ENCODE measurements around the gene LYRM4. TPM values are rescaled to one million over a fixed set of nuclear protein-coding genes. Genes with fewer than 3 reads are reported as not detected.

Gene LYRM4
- total RNA-seq, 2 donors from 2014 or later: 16.3 to 23.9 TPM

DNA sequence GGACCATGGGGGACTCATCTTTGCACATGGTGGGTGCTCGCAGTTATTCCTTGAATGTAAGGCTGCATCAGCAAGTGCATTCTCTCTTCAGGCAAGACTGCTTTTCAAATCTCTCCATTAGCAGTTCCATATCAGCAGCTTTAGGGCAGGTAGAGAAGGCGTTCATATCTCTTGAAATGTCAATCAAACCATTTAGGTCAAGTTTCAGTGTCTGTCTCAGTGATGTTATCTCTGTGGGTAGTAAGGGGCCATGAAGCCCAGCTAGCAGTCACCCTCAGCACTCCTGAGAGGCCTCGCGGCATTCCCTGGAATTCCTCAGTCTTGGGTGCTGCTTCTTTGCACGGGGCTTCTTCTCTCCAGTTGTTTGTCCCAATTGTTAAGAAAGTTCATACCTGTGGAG lies 24.8 kb upstream of the LYRM4 start:
- no peak for DNase-seq (ENCODE audit: low spot score)
- intact Hi-C loops (cut with DNase I): no loop called here

DNA sequence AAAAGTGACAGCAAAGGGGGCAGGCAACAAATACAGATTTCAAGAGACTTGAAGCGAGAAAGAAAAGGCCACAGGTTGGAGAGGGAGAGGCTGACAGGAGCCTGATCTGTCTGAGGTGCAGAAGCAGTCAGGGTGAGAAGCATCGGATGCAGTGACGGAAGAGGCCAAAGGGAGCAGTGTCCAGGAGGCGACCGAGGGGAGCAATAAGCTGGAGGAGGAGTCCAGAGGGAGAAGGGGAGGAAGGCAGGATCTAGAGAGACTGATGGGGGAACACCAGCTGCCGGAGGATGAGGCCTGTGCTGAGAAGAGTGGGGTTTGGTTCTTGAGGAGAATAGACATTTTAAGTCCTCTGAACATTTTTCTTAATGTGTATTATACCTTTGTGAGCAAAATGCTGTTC lies 24.3 kb upstream of the LYRM4 start:
- intact Hi-C loops (cut with DNase I): no loop called here

DNA sequence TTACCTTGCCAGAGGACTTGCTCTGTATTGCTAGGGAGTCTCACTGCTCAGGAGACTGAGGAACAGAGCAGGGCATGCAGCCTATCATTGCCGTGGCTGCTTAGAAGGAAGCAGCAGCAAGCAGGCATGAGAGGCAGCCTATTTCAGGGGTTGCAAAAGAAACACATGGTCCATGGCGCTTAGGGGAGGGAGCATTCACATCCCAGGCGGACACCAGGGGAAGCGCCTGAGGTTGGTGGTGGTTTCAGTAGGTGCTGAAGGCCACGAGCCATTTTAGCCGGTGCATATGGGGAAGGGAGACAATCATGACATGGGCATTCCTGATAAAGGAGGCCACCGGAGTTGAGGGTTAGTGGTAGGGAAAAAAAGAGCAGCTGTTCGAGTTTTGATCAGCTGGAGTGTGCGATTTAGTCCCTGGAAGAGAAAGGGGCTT lies 21.5 kb upstream of the LYRM4 start:
- intact Hi-C loops (cut with DNase I): no loop called here

More for the DNA sequence above, 24.3 kb upstream of the LYRM4 start:
- no peak for DNase-seq (ENCODE audit: low spot score)

DNA sequence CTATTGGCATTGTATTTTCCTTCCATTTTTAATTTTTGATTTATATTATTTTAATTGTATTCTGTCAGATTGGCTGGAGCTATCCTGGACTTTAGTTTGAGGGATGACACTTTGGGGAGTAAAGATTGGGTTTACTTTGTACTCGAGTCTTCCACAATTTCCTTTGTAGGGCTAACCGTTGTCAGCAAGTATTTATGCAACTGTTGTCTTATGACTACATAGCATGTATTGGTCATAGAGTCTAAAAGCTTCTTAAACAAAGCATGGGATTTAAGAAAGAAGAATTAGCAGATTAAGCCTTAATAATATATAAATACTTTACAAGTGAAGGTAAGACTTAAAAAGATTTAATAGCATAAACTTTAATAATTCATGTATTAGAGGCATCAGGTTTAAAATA lies 20.2 kb upstream of the LYRM4 start:
- no peak for DNase-seq (ENCODE audit: low spot score)
- intact Hi-C loops (cut with DNase I): no loop called here

More for the DNA sequence above, 21.5 kb upstream of the LYRM4 start:
- DNase-seq (ENCODE audit: low spot score): no peak

DNA sequence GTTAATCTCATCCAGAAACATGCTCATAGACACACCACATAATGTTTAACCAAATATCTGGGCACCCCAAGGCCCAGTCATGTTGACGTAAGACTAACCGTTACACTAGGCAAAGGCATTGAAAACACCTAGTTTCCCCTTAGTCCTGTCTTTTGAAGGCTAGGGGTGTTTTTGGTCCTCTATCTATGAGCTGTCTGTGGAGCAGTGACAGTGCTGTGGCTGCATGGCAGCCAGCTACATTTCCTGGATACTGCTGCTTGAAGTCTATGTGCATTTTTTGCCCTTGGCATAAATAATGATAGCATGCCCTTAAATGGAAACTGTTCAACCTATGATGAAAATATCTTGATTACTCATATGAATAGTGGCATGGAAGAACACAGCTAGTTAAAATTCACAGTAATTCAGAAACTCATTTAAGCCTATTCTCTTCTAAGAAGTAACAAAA lies 19.2 kb upstream of the LYRM4 start:
- no peak for DNase-seq (ENCODE audit: low spot score)
- intact Hi-C loops (cut with DNase I): no loop called here

DNA sequence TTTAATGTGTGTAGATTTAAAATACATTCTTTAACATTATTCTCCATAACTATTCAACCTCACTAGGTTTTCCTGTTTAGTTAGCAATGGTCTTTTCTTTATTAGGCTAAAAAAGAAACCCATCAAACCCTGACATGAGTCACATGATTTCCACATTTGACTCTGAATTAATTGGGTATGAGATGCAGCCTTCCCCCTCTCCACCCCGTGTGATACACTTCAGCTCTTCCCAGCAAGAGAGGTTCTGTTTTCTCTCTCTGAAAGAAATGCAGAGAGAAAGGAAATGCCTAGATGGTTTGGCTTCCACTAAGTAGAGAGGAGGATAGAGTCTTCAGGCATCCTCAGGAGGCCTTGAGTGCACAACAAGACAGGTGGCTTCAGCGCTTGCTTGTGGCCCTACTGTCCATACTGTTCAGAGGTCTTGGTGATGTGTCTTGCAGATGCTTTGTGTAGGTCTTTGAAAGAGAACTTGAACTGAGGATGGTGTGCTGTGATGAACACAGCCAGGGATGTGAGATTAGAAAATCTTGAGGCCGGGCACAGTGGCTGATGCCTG lies 17.9 kb upstream of the LYRM4 start:
- intact Hi-C loops (cut with DNase I): no loop called here
- no peak for DNase-seq (ENCODE audit: low spot score)

DNA sequence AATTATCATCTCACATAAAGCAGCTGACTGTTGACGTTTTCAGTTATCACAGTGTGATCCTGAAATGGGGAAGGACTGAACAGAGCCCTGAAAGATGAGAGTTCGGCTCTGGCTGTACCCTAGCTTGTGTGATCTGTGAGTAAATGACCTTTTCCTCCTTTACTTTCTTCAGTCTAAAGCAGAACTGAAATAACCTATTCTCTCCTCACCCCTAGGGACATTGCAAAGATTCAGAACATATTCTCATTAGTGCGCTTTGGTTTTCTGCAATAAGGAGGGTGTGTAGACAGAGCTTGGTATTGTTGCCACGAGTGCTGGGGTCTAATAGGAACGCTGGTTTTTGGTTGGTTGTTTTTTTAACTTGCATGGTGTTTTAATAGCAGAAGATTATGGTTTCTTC lies 17.3 kb upstream of the LYRM4 start:
- intact Hi-C loops (cut with DNase I): no loop called here
- no peak for DNase-seq (ENCODE audit: low spot score)

DNA sequence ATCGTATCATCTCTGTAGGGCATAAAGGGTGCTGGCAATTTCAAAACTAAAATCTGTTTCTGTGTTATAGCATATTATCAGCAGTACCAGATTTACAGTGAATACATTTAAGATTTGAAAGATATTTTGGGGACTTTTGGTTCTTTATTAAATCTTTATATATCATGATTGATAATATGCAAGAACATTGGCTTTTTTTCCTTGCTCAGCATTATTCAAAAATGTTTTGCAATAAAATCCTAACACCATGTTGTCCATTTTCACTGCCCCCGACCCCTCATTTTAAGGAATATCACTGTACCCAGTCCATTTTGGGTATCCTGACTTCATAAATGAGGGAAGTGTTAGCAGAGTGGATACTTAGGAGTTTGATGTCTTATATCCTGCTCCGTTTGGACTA lies 16.8 kb upstream of the LYRM4 start:
- intact Hi-C loops (cut with DNase I): no loop called here
- no peak for DNase-seq (ENCODE audit: low spot score)

DNA sequence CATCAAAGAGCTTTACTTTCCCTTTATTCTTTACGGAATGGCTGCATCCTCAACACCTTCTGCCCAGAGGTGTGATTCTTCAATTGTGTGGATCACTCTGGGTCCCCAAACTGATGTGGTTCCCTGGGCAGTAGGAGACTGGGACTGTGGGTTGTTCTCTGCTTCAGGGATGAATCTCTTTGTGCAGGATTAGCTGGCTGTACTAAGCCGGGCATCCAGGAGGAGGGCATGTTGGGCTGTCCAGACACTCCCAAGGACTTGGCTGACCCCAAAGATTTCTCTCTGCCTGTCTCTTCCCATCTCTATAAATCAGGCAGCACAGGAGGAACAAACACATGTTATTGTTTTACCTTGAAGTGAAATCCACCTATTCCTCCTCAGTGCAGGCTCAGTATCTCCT lies 15.8 kb upstream of the LYRM4 start:
- DNase-seq (ENCODE audit: low spot score): no peak
- intact Hi-C loops (cut with DNase I): no loop called here

DNA sequence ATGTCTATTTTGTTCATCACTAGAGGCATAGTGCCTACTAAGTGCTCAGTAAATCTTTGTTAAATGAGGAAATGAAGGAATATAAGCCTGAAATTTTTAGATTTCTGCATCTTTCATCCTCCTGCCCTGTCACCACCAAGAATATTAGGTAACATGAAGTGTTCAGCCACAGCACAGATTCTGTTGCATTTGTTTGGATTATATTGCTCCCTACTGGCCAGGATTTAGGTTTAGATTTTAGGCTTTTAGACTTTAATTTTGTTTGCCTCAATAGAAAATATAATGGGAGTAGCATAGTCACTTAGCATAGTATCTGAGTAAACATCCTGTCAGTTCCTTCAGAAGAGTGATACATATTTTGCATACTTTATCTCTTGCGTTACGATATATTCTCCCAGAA lies 14.7 kb upstream of the LYRM4 start:
- no peak for DNase-seq (ENCODE audit: low spot score)
- intact Hi-C loops (cut with DNase I): no loop called here

DNA sequence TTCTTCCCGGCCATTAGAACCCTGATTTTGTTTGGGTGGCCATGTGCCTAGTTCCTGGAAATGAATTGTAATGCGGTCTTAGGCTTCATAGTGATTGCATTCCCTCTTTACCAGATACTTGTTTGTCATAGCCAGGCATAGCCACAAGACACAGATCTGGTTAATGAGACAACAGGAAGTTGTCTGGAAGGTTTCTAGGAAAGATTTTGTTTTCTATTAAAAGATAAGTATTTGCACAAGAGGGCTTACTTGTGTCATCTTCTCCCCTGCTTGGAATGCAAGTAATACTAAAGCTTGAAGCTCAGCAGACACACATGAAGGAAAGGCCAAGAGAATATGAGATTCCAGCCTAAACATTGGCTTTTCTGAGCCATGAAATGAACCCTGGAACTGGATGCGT lies 13.5 kb upstream of the LYRM4 start:
- intact Hi-C loops (cut with DNase I): no loop called here
- no peak for DNase-seq (ENCODE audit: low spot score)

DNA sequence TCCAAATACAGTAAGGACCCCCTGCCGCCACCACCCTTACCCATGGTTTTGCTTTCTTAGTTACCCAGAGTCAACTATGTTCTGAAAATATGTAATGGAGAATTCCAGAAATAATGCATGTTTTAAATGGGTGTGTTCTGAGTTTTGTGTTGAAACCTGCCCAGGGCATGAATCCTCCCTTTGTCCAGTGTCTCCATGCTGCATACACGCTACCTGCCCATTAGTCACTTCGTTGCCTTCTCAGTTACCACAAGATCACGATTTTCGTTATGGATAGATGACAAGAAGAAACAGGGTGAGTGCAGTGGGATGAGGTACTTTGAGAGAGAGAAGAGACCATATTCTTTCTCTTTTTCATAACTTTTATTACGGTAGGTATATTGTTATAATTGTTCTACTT lies 11.2 kb upstream of the LYRM4 start:
- intact Hi-C loops (cut with DNase I): no loop called here
- no peak for DNase-seq (ENCODE audit: low spot score)

DNA sequence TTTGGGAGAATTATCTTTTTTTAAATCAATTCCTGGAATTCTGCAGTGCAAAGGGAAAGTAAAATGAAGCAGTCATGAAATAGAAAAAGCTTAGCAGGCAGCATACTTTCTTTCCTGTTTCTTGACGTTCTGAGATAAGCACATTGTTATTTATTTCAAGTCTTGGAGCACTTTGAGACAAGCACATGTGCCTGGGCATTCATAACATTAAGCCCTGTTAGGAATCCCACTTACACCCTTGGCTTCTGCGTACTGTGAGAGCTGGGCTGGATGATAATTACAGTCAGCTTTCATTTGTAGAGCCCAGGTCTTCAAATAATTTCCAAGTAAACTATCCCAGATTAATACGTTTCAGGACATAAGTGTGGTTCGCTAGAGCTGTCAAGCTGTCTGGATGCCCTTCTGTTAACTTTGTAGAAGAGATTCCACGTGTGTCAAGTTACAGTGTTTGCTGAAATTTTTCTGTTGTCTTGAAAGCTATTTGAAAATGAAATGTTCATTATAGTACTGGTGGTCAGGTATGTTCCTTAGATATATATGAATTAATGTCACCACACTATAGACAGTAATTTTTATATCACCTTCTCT lies 9.4 kb upstream of the LYRM4 start:
- DNase-seq (ENCODE audit: low spot score): no peak
- intact Hi-C loops (cut with DNase I): no loop called here

DNA sequence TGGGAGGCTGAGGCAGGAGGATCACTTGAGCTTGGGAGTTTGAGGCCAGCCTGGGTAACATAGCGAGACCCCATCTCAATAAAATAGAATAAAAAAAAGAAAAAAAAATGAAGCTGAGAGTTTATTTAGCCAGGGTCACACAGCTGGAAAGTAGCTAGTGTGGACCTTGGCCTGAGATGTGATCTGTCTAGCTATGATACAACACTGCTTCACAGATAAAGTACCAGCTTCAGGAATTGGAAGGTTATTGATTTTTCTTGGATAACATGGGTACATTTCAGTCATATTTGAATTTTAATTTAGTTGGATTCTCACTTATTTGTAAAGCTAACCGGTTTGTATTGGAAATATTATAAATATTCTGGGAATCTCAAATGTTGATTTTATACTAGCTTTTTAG lies 5.7 kb upstream of the LYRM4 start:
- intact Hi-C loops (cut with DNase I): loop anchor here in 1 of 2 donors (10.0 kb wide), 1 partner anchor 122 kb away; no protein-coding TSS in a partner anchor
- DNase-seq (ENCODE audit: low spot score): no peak

DNA sequence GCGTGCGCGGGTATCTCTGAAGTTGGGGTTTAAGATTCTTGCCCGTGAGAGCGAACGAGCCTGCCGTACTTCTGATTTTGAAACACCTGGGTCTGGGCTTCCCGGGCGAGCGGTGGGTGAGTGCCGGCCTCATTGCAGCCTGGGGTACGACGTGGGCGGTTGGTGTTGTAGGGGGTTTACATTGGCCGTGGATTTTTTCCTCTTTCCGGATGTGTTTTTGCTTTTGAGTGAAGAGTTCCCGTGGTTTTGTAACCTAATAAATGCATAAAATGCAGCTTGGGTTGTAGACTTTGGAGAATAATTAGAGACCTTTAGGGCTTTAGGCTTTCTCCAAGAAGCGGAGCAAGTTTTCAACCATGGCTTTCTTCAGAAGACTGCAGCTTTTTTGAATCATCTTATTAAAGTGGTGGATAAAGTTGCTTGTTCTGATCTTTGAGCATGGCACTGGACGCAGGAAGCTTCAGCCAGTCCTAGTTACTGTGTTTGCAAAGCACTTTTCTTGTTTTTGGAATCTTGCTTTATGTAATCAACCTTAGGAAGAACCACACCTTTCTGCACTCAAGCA lies 877 bp upstream of the LYRM4 start:
- no peak for DNase-seq (ENCODE audit: low spot score)
- intact Hi-C loops (cut with DNase I): loop anchor here in 1 of 2 donors (10.0 kb wide), 1 partner anchor 117 kb away; no protein-coding TSS in a partner anchor

DNA sequence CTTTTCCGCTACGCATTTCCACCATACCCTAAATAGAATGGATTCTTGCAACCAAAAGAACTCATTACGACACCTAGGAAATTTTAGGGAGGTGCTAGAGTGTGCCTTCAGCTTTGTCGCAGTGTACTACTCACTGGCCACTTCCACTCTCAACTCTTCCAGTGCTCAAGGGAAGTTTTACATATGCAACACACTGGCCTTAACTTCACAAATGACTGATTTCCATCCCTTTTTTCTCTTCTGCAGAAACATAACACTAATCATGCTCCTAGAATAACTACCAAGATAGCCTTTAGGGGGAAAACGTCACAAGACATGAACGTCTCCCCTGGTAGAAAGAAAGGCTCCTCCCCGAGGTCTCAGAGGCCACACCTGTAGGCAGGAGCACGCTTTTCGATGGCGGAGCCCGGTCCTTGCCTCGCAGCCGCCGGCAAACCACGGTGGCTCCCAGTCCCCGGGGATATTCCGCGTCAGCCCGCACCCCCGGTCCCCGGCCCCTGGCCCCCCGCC lies 584 bp downstream of the LYRM4 start:
- DNase-seq (ENCODE audit: low spot score): peak; percentile 84
- intact Hi-C loops (cut with DNase I): loop anchor here in 1 of 2 donors (10.0 kb wide), 1 partner anchor 115 kb away; no protein-coding TSS in a partner anchor

DNA sequence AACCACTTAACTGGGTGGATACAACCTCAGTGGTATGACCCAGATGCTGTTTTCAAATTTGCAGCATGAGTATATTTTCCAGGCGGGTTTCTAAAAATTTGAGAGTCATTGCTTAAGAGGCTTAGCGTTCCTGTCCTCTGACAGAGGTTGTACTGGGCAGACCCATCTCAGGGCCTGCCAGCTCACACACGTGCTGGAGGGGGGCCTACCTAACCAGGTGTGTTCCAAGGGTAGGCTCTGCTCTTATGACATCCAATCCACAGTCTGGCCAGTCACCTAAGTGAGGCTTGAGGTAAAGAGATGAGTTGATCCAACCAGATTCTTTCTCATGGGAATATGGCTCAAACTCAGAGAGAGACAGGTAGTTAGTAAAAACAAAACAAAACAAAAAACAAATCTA lies 1.3 kb downstream of the LYRM4 start:
- intact Hi-C loops (cut with DNase I): no loop called here
- no peak for DNase-seq (ENCODE audit: low spot score)

DNA sequence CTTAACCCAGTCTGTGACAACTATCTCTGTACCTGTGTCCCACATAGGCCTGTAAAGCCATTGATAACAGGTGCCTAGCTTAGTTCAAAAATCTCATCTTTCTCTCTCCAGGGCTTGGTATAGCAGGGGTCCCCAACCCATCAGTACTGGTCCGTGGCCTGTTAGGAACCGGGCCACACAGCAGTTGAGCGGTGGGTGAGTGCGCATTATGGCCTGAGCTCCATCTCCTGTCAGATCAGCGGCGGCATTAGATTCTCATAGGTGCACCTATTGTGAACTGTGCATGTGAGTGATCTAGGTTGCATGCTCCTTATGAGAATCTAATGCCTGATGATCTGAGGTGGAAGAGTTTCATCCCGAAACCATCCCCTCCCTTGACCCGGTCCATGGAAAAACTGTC lies 3.4 kb downstream of the LYRM4 start:
- intact Hi-C loops (cut with DNase I): no loop called here
- no peak for DNase-seq (ENCODE audit: low spot score)

DNA sequence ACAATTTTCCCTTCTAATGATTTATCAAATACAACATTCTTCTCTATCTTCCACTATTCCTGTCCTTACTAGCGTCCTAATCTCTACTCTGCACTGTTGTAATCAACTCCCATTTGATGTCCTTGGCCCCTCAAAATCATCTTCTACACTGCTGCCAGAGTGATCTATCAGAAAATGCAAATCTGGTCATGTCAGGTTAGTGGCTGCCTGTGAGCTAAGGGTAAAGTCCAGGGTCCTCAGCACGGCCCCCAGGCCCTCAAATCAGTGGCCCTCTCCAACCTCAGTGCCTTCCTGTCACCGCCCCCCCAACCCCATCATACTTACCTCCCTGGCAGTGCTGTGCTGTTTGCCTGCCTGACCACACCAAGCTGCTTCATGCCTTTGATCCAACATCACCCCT lies 3.8 kb downstream of the LYRM4 start:
- no peak for DNase-seq (ENCODE audit: low spot score)
- intact Hi-C loops (cut with DNase I): no loop called here

DNA sequence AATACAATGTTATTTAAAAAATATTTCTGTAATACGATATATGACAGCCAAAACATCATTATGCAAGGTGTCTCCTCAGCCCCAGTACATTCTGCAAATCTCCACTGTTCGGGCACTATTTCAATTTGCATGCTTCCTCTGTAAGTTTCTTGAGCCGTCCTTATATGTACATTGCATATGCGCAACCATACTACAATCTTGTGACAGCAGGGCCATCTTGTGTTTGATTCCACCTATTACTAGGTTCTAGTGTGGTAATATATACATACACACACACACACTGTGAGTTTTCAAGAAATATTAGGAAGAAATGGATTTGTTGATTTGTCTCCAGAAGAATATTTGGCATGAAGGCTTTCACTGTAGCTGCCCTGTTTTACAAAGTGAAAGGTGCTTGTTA lies 9.8 kb downstream of the LYRM4 start:
- intact Hi-C loops (cut with DNase I): no loop called here

DNA sequence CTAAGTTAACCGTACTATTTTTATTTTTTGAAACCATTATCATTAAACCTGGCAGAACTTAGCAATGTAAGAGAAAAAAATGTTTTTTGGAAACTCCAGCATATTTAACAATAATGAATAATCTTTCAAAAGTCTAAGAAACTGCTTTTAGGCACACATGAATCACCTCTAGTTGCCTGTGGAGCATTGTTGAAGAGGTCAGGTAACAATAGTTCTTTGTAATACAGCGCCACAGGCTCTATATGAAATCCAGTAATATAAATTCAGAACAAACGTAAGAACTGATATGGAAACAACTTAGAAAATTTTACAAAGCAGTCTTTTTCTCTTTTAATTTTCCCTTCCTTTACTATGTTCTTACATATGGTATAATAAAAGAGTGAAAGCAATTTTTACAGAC lies 10.3 kb downstream of the LYRM4 start:
- intact Hi-C loops (cut with DNase I): no loop called here
- no peak for DNase-seq (ENCODE audit: low spot score)

More for the DNA sequence above, 9.8 kb downstream of the LYRM4 start:
- DNase-seq (ENCODE audit: low spot score): no peak

Data from posterior vena cava (tissue), 2 donors.